Kidney (tissue), 14 donors: Measurements from ENCODE around the gene SLC25A22. TPM values are rescaled to one million over a fixed set of nuclear protein-coding genes. Genes with fewer than 3 reads are reported as not detected.
A peak's percentile ranks its signal among the peaks of the same experiment; 100 is the strongest.

Experiments
- DNase-seq, 5 donors: peaks; one replicate each; pipeline ENCODE4 v3.0.0-alpha.2; 2013 to 2020
- FAIRE-seq: peaks from 2 replicates; lab custom pipeline; 2012; peaks lifted over from hg19 to GRCh38; lab: Jason Lieb, UNC
- H3K27ac ChIP-seq, 2 donors: one replicate each; pipeline ENCODE4 v1.7.0; 2013; ENCODE audit warnings: low read depth in 2 of 2, low read length in 2 of 2, inconsistent platforms in 1 of 2
- H3K27me3 ChIP-seq: one replicate; pipeline ENCODE4 v1.7.1; 2013; ENCODE audit warnings: low read length, inconsistent platforms; ENCODE audit not compliant: control insufficient read depth, insufficient read depth
- H3K36me3 ChIP-seq, 3 donors: one replicate each; pipeline versions ENCODE4 v1.7.0 to v1.7.1; 2013; ENCODE audit warnings: low read length in 3 of 3, control low read depth in 1 of 3, inconsistent platforms in 1 of 3; ENCODE audit not compliant: insufficient read depth in 3 of 3, control insufficient read depth in 2 of 3
- H3K4me1 ChIP-seq, 3 donors: one replicate each; pipeline versions ENCODE4 v1.7.0 to v1.7.1; 2013; ENCODE audit warnings: low read length in 3 of 3, inconsistent platforms in 1 of 3, low read depth in 1 of 3; ENCODE audit not compliant: control insufficient read depth in 2 of 3, insufficient read depth in 2 of 3
- H3K4me3 ChIP-seq, 3 donors: one replicate each; pipeline versions ENCODE4 v1.7.0 to v1.8.1; 2013; ENCODE audit warnings: low read length in 3 of 3, control low read depth in 1 of 3, inconsistent platforms in 1 of 3
- H3K9ac ChIP-seq, 3 donors: one replicate each; pipeline versions ENCODE4 v1.7.0 to v1.7.1; 2013; ENCODE audit warnings: low read length in 3 of 3, control low read depth in 1 of 3, inconsistent platforms in 1 of 3
- H3K9me3 ChIP-seq, 3 donors: one replicate each; pipeline versions ENCODE4 v1.7.0 to v1.7.1; 2013; ENCODE audit warnings: low read length in 3 of 3, control low read depth in 1 of 3, inconsistent platforms in 1 of 3; ENCODE audit not compliant: control insufficient read depth in 2 of 3, insufficient read depth in 1 of 3
- intact Hi-C: fragments of 100-400 bp; cut with DNase I; formaldehyde crosslinking; loops from one replicate; pipeline ENCODE4 v1.11.1; 2022
- polyA plus RNA-seq: library from polyadenylated mRNA; stranded (reverse); fragments of 350-450 nt; fragmentation: Illumina TruSeq; extraction: RNeasy Lipid Tissue Mini Kit (QIAGEN cat#74804); gene quantifications from one replicate; pipeline ENCODE4 v1.2.3, GENCODE V29; 2014; ENCODE audit warnings: low read depth, low replicate concordance; ENCODE audit not compliant: insufficient read depth
- total RNA-seq: library from RNA; stranded (reverse); fragmentation: NEBNext Ultra II Directional; extraction: Animal tissue kit (Norgen Biotek cat#: 25700); gene quantifications from one replicate; pipeline ENCODE4 v1.2.1, GENCODE V29; 2021
- TF ChIP-seq, protein P1 (sequence below): IDR thresholded peaks from 3 replicates; pipeline ENCODE4 v1.5.1; 2012; ENCODE audit warnings: mild to moderate bottlenecking, moderate library complexity, borderline replicate concordance; ENCODE audit not compliant: insufficient read depth; ENCODE audit errors: extremely low read depth
- donor health status: control.
- donor health status: control.
- donor health status: control.
- donor health status: control.
- donor health status: control.
- donor health status: DM: yes; HTN: yes; CAD: no.
- donor health status: Normal renal cell carcinoma (clear cell type).

The SLC25A22 gene
- total and polyA plus RNA-seq, 2 donors from 2014 or later, result 14.3 to 17.8 TPM

DNA sequence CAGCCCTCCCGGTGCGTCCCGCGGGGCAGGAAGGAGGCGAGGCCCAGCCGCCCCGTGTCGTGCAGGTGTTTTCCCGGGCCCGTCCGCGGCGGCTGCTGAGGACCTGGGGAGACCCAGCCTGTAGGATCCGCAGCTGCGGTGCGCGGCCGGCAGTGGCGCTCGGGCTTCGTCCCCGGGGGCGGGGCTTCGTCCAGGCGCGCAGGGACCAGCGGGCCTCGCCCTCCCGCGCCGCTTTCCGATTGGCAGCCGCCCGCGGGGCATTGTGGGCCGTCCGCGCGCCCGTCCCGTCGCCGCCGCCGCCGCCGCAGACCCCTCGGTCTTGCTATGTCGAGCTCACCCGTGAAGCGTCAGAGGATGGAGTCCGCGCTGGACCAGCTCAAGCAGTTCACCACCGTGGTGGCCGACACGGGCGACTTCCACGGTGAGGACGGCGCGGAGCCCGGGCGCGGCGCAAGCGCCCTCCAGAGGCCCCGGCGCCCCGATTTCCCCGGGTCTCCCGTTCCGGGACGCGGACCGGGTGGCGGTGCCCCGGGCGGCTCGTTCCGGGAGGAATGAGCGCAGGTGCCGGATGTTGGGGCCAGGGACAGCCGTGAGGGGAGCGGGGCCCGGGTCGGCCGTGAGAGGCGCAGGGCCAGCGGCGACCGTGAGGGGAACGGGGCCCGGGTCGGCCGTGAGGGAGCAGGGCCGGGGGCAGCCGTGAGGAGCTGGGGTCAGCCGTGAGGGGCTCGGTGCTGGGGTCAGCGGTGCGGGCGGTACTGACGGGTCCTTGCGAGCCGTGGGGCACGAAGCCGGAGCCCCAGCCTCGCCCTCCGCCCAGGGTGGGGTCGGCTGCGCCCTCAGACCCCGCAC is 50.7 kb downstream of the SLC25A22 start, which contains the start of gene TALDO1:
TSS of gene TALDO1 (plus strand) at position 307 of the 849 bp plus-strand sequence. CDS start at position 325, 18 bp downstream.
- Histone ChIP-seq H3K9me3 (no peaks in the 10 kb centered on the region), H3K27me3 (no peaks in the 10 kb centered on the region), H3K4me3 (peak within 1 kb of the TSS; percentile 30 to 73 (median 63)), H3K4me1 (peaks cover 0 to 8% (median 0%) of the 10 kb centered on the region in 3 donors), H3K36me3 (no peaks in the 10 kb centered on the region), H3K9ac (peak within 1 kb of the TSS in 2 of 3 donors; percentile 65 to 69), H3K27ac (peak within 1 kb of the TSS; percentile 71 to 75)
- TF ChIP-seq, protein P1, sequence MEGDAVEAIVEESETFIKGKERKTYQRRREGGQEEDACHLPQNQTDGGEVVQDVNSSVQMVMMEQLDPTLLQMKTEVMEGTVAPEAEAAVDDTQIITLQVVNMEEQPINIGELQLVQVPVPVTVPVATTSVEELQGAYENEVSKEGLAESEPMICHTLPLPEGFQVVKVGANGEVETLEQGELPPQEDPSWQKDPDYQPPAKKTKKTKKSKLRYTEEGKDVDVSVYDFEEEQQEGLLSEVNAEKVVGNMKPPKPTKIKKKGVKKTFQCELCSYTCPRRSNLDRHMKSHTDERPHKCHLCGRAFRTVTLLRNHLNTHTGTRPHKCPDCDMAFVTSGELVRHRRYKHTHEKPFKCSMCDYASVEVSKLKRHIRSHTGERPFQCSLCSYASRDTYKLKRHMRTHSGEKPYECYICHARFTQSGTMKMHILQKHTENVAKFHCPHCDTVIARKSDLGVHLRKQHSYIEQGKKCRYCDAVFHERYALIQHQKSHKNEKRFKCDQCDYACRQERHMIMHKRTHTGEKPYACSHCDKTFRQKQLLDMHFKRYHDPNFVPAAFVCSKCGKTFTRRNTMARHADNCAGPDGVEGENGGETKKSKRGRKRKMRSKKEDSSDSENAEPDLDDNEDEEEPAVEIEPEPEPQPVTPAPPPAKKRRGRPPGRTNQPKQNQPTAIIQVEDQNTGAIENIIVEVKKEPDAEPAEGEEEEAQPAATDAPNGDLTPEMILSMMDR, result peak; percentile 44
- peak; percentile 93 to 97 (median 95) for DNase-seq
- intact Hi-C loops, result no loop called here
- FAIRE-seq, result no peak

DNA sequence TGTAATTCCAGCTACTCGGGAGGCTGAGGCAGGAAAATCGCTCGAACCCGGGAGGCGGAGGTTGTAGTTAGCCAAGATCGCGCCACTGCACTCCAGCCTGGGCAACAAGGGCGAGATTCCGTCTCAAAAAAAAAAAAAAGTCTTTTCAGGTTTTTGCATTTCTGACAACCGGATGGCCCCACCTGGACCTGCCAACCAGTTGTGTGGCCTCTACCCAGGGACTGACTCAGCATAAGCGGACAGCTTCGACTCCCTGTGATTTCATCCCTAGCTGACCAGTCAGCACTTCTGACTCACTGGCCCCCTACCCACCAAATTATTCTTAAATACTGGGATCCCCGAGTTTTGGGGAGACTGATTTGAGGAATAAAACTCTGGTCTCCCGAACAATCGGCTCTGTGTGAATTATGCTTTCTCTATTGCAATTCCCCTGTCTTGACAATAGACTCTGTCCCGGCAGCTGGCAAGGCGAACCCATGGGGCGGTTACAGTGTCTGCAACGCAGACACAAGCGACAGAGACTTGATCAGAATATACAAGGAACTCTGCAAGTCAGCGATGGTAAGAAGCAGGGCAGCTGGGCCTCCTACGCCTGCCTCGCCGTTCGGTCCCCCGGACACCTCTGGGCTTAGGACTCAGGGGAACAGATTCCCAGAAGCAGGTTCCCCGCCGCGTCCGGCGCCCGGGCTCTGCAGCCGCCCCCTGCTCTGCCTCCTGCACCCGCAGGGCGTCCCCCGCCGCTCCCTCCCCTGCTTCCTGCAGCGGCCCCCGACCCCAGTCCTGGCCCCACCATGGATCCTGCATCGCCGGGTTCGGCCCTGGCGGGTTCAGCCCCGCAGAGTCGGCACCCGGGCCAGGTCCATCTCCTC is 51.6 kb downstream of the SLC25A22 start:
- H3K9me3 ChIP-seq, result no peaks in the 10 kb centered on the region
- no peaks in the 10 kb centered on the region for H3K36me3 ChIP-seq
- H3K27me3 ChIP-seq, result no peaks in the 10 kb centered on the region
- DNase-seq, result no peak
- H3K27ac ChIP-seq, result peak overlapping the region; percentile 60 to 71
- TF ChIP-seq, protein P1, result no peak
- no peak for FAIRE-seq
- peak overlapping the region in 2 of 3 donors; percentile 63 to 73 for H3K4me3 ChIP-seq
- peaks cover 0 to 8% (median 0%) of the 10 kb centered on the region in 3 donors for H3K4me1 ChIP-seq
- intact Hi-C loops, result no loop called here
- peak overlapping the region in 2 of 3 donors; percentile 65 to 69 for H3K9ac ChIP-seq

DNA sequence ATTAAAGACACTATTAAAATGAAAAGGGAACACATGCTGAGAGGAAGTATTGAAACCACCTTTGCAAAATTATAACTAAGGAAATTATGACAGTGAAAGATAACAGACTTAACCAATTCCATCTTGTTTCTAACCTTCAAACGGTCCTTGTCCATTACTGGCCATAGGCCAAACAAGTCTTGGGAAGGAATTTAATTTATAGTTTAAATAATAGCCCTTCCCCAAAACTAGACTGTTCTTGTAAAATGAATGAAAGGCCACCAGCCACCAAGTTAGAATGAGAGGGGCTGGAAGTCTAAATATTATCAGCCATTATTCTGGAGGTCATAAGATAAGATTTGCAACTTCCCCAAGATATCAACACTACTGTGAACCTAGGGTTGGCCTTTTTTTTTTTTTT is 52.7 kb downstream of the SLC25A22 start:
- H3K27me3 ChIP-seq, result no peaks in the 10 kb centered on the region
- no peak for FAIRE-seq
- intact Hi-C loops, result no loop called here

More for the DNA sequence above, 52.7 kb downstream of the SLC25A22 start:
- no peak overlapping the region for H3K27ac ChIP-seq
- H3K9me3 ChIP-seq, result no peaks in the 10 kb centered on the region
- H3K4me1 ChIP-seq, result peaks cover 0 to 8% (median 0%) of the 10 kb centered on the region in 3 donors
- H3K9ac ChIP-seq, result no peak overlapping the region
- no peaks in the 10 kb centered on the region for H3K36me3 ChIP-seq
- H3K4me3 ChIP-seq, result no peak overlapping the region
- TF ChIP-seq, protein P1, result no peak
- DNase-seq, result no peak
